H1 (cell line): ENCODE results near the gene EFHC1. TPM values are rescaled to one million over a fixed set of nuclear protein-coding genes. Genes with fewer than 3 reads are reported as not detected.

Experiments
- CHD7 ChIP-seq: fragments of 300-600 bp; sonication (generic); IDR thresholded peaks from 2 replicates; pipeline ENCODE4 v1.7.1; 2012; ENCODE audit warnings: low read length, moderate library complexity, mild to moderate bottlenecking, inconsistent platforms; ENCODE audit not compliant: insufficient replicate concordance
- NANOG ChIP-seq: IDR thresholded peaks from 2 replicates; pipeline ENCODE4 v1.6.1; 2011; ENCODE audit warnings: low read length, low read depth, mild to moderate bottlenecking, inconsistent platforms; ENCODE audit not compliant: insufficient read depth, poor library complexity, severe bottlenecking
- PHF8 ChIP-seq: fragments of 200-600 bp; sonication (generic); conservative IDR thresholded peaks from 2 replicates; pipeline ENCODE4 v1.7.1; 2012; ENCODE audit warnings: low read depth, mild to moderate bottlenecking, inconsistent platforms, low read length, moderate library complexity
- RXRA ChIP-seq: IDR thresholded peaks from 2 replicates; pipeline ENCODE4 v1.6.1; 2011; ENCODE audit warnings: low read depth, mild to moderate bottlenecking, low read length, moderate library complexity; ENCODE audit not compliant: insufficient read depth
- polyA plus RNA-seq, 7 experiments: library from polyadenylated mRNA; depleted of rRNA in 3 of 7; stranded (reverse) in 5 of 7; unstranded in 2 of 7; fragments of >200 nt in 5 of 7; fragments of 200-250 nt in 2 of 7; gene quantifications; 1 replicate in 5 of 7; 2 replicates in 1 of 7; 4 replicates in 1 of 7; pipeline versions ENCODE4 v1.2.1 to v1.2.3, GENCODE V29; 2011 to 2013; ENCODE audit warnings: missing spikeins in 2 of 7, mixed read lengths in 2 of 7
- total RNA-seq: library from RNA; stranded (reverse); fragmentation: NEBNext Ultra II Directional; extraction: Animal tissue kit (Norgen Biotek cat#: 25700); gene quantifications from 2 replicates; pipeline ENCODE4 v1.2.1, GENCODE V29; 2021

The EFHC1 gene
- total and polyA plus RNA-seq, 2 of the 8 experiments (the other 6 are each of a cell fraction or from before 2014, with no cell fraction given): 10.5 to 16.4 TPM

GRCh38 chr6:52419809-52420667, at the start of gene EFHC1 (continued):
- TF ChIP-seq CHD7: no peak
- TF ChIP-seq NANOG: no peak
- peak; percentile 78 for TF ChIP-seq PHF8
- no peak for TF ChIP-seq RXRA
